NCI-H2196 treated with DMSO at 0.1 percent for 48 hours (cell line): ENCODE measurements around the gene TMEM25.
"Not testable (repeated sequence)": the region's sequence is repeated elsewhere in the genome, so short reads cannot be mapped to it uniquely, and the experiment has no call there.

Experiments
- DNase-seq: peaks from one replicate; lab custom pipeline; 2025; ENCODE audit not compliant: unreplicated experiment; lab: John Stamatoyannopoulos, UW

The TMEM25 gene

DNA sequence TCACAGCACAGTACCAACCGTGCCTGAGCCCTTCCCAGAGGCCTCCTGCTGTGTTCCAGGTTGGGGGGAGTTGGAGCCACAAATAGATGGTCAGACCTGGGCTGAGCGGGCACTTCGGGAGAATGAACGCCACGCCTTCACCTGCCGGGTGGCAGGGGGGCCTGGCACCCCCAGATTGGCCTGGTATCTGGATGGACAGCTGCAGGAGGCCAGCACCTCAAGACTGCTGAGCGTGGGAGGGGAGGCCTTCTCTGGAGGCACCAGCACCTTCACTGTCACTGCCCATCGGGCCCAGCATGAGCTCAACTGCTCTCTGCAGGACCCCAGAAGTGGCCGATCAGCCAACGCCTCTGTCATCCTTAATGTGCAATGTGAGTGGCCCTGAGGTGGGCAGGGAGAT is 1.1 kb downstream of the TMEM25 start:
- DNase-seq, result no peak

DNA sequence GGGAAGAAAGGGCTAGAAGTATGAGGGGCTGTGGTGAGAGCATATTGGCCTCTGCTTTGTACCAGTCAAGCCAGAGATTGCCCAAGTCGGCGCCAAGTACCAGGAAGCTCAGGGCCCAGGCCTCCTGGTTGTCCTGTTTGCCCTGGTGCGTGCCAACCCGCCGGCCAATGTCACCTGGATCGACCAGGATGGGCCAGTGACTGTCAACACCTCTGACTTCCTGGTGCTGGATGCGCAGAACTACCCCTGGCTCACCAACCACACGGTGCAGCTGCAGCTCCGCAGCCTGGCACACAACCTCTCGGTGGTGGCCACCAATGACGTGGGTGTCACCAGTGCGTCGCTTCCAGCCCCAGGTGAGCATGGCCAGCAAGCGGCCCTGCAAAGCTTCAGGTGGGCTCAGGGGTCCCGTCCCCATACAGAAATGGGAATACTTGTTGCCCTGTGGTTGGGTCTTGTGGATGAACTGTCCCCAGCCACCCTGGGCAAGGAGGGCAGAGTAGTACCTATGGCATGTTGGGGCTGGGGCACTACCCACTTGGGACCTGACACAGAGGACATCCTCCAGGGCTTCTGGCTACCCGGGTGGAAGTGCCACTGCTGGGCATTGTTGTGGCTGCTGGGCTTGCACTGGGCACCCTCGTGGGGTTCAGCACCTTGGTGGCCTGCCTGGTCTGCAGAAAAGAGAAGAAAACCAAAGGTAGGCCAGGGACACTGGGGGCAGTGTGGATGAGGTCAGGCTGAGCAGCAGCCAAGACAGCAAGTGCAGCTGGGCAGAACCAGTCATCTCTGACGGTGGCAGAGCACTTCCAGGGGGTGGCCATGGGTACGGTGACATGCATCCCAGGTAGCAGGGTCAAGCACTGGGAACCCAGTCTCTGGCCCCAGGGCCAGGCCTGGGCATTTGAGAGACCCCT is 2.1 kb downstream of the TMEM25 start:
- DNase-seq, result no peak

DNA sequence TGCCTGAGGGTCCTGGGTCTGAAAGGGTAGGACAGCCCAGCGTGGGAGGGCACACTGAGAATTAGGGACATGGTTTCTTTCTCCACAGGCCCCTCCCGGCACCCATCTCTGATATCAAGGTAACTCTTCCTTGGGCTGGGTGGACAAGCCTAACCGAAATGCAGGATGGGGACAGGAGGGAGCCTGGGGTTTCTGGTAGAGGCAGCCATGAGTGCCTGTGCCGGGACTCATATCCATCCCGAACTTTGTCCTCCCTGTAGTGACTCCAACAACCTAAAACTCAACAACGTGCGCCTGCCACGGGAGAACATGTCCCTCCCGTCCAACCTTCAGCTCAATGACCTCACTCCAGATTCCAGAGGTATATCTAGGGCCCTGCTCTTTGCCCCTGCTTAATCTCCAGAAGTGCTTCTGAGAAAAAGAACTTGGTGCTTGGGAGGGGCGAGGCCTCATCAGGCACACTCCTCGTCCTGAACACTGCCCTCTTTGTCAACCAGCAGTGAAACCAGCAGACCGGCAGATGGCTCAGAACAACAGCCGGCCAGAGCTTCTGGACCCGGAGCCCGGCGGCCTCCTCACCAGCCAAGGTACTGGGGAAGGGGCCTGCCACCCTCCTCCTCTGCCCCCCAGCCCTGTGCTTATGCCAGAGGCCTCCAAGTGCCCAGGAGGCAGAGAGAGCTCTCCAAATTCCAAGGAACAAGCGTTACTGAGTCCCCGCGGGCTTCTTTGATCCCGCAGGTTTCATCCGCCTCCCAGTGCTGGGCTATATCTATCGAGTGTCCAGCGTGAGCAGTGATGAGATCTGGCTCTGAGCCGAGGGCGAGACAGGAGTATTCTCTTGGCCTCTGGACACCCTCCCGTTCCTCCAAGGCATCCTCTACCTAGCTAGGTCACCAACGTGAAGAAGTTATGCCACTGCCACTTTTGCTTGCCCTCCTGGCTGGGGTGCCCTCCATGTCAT is 3.1 kb downstream of the TMEM25 start:
- no peak for DNase-seq

DNA sequence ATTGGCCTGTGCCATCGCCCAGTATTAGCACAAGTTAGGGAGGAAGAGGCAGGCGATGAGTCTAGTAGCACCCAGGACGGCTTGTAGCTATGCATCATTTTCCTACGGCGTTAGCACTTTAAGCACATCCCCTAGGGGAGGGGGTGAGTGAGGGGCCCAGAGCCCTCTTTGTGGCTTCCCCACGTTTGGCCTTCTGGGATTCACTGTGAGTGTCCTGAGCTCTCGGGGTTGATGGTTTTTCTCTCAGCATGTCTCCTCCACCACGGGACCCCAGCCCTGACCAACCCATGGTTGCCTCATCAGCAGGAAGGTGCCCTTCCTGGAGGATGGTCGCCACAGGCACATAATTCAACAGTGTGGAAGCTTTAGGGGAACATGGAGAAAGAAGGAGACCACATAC is 4.3 kb downstream of the TMEM25 start:
- DNase-seq, result no peak

DNA sequence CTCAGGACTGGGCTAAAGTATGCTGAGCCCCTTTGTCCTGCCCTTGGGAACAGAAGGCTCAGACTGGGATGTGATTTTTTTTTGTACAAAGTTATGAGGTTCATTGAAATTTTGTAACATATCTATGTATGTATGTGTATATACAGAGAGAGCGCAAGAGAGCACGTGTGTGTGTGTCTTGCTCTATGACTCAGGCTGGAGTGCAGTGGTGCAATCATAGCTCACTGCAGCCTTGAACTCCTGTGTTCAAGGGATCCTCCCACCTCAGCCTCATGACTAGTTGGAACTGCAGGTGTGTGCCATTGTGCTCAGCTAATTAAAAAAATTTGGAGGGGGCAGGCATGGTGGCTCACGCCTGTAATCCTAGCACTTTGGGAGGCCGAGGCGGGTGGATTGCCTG is 5.7 kb downstream of the TMEM25 start:
- DNase-seq, result no peak

DNA sequence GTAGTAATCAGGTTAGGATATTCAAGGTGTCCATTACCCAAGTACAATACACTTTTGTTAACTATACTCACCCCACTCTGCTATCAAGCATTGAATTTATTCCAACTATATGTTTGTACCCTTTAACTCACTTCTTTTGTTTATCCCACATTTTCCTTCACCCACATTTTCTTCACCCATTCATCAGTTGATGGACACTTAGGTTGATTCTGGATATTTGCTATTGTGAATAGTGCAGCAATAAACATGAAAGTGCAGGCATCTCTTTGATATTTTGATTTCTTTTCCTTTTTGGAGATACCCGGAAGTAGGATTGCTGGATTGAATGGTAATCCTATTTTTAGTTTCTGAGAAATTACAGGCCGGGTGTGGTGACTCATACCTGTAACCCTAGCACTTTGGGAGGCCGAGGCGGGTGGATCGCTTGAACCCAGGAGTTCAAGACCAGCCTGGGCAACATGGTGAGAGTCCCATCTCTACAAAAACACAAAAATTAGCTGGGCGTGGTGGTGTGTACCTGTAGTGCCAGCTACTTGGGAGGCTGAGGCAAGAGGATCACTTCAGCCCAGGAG is 6.5 kb downstream of the TMEM25 start:
- no peak for DNase-seq

DNA sequence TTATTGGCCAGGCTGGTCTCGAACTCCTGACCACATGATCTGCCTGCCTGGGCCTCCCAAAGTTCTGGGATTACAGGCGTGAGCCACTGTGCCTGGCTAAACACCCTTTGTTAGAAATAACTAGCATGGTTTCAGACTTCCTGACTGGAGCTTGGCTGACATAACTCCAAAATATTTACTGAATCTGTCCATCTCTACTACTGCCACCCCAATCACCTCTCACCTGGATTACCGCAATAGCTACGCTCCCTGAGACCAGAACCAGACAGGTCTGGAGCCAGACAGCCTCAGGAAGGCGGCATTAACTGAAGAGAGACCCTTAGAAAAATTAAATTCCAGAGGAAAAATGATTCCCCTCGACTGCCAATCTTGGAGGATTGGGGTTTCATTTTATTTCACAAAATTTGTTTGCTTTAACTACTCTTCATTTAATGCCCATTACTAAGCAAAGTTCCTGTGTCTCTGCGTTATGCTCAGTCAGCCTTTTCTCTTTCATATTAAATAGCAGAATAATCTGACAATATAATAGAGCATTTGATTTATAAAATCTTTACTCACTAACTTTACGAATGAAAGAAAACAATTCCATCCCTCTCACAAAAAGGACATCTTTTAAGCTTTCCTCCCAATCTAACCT is 13.1 kb downstream of the TMEM25 start:
- no peak for DNase-seq

DNA sequence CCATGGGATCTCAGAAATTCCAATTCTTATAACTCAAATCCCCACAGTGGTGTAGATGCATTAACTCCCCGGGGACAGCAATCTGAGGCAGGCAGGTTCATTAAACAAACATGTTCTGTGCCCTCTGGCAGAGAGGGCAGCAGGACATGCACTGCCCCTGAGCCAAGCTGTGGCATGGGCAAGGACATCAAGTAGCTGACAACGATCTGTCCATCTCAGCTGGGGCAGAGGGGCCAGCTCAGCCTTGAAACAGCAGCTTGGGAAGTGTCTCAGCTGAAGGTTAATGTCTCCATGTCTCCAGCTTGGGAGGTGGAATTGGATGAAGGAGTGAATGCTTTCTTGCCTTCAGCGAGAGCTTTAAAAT is 13.6 kb downstream of the TMEM25 start:
- DNase-seq, result no peak

DNA sequence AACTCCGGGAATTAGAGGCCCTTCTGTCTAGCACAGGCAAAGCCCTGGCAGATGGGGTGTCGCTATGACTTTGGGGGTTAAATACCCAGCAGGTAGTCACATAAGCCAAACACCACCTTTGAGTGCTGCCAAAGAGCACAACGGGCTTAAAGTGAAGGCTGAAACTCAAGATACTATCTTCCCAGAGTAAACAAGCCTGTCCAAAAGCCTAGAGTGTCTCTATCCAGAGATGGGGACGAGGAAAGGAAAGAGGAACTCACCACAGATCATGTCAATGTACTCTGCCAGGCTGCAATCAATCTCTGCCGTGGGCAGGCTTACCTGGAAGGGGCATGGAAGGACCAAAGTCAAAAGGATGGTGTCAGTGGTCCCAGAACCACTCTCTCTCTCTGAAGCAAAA is 14.5 kb downstream of the TMEM25 start:
- DNase-seq, result no peak

DNA sequence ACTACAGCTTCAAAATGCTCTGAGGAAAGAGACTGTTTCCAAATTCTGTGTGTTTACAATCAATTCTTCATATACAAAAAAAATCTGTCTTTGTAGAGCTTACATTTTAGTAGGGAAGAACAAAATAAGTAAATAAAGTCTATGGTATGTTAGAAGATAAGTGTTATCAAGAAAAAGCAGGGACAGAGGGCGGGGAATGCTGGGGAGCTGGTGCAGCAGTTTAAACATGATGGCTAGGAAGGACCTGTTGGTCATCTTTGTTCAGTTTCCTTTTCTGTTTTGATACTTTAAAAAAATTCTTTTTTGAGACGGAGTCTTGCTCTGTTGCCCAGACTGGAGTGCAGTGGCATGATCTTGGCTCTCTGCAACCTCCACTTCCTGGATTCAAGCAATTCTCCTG is 16.1 kb downstream of the TMEM25 start:
- DNase-seq, result no peak

DNA sequence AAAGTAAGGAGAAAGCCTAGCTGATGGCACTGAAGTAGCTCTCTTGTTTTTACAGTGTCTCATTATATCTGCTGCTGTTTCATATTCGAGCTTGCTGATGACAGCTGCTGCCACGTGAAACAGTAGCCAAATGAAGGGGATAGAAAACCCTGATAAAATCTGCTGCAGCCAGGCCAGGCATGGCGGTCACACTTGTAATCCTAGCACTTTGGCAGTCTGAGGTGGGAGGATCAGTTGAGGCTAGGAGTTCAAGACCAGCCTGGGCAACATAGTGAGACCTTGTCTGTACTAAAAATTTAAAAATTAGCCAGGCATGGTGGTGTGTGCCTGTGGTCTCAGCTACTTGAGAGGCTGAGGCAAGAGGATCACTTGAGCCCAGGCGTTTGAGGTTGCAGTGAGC is 21.3 kb downstream of the TMEM25 start:
- DNase-seq, result no peak

DNA sequence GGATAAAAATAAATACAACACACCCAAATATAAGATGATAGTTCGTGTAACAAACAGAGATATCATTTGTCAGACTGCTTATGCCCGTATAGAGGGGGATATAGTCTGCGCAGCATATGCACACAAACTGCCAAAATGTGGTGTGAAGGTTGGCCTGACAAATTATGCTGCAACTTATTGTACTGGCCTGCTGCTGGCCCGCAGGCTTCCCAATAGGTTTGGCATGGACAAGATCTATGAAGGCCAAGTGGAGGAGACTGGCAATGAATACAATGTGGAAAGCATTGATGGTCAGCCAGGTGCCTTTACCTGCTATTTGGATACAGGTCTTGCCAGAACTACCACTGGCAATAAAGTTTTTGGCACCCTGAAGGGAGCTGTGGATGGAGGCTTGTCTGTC is 29.8 kb downstream of the TMEM25 start:
- no peak for DNase-seq

DNA sequence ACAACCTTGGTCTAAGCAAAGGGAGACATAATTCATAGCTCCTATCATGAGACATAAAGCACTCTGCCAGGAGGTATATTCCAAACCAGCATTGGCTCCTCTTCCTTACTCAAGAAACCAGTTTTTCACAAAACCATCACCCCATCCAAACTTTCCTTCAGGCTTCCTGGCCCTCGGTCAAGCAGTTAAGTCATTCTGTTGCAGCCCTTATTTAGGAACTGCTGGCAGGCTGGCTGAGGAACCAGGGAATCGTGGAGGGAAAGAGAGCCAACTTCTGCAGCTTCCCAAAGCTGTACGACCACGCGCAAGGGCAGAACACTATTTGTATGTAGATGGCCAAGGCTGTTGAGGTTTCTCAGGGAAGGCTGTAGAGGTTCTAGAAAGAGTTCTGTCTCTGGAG is 34.1 kb downstream of the TMEM25 start:
- no peak for DNase-seq

DNA sequence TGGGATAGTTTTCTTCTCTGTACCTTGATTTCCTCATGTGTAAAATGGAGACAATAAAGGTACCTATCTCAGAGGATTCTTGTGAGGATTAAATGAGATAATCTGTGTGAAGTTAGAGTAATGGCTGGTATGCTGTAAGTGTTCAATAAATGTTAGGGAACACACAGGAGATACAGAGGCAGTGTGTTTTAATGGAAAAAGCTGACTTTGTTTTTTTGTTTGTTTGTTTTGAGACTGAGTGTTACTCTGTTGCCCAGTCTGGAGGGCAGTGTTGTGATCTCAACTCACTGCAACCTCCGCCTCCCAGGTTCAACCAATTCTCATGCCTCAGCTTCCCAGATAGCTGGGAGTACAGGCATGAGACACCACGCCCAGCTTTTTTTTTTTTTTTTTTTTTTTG is 38.7 kb downstream of the TMEM25 start:
- DNase-seq, result no peak

DNA sequence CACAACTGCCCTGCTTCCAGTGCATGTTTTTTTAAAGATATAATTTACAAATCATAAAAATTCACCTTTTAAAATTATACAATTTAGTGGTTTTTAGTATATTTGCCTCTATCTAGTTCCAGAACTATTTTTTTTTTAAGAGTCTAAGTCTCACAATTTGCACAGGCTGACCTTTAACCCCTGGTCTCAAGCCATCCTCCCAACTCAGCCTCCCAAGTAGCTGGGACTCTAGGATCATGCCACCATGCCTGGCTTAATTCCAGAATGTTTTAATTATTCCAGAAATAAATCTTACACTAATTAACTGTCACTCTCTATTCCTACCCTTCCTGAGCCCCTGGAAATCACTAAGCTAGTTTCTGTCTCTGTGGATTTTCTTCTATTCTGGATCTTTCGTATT is 39.8 kb downstream of the TMEM25 start:
- DNase-seq, result no peak

DNA sequence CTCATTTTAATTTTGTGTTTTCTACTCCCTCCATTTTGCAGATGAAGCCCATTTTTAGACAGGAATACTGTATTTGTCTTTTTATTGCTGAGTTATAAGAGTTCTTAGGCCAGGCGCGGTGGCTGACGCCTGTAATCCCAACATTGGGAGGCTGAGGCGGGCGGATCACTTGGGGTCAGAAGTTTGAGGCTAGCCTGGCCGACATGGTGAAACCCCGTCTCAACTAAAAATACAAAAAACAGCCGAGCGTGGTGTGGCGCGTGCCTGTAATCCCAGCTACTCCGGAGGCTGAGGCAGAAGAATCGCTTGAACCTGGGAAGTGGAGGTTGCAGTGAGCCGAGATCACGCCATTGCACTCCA is 40.7 kb downstream of the TMEM25 start:
- not testable (repeated sequence) for DNase-seq

DNA sequence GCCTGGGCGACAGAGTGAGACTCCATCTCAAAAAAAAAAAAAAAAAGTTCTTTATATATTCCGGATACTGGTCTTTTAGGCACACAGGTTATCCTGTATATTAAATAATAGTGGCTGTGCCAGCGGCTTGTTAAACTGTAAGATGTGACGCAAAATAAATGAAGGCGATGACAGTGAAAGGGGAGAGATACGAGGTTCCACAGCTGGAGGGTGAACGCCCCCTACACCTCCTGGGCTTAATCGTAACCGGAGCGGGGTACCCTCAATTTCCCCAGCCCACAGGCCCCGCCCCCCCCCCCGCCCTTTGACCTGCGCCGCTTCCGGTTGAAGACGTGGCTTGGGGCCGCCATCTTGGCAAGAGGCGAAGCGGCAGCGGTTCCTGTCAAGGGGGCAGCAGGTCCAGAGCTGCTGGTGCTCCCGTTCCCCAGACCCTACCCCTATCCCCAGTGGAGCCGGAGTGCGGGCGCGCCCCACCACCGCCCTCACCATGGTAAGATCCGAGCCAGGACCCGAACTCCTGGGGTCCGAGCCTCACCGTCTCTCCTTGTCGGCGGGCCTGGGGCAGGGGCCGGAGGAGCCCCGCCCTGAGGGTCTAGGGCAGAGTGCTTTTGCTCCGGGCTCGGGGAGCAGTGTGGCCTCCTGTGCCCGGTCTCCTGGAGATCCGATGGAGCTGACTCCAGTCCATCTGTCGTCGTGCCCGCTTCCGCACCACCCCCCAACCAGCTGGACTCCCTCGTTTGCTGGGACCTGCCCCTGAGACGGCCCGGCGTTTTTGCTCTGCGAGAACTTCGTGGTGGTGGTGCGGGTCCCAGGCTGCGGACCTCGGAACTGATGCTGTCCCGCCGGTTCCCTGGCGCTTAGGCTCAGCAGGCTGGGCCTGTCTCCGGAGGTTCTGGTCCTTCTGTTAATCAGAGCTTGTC is 41.3 kb downstream of the TMEM25 start, which contains the start of gene ARCN1:
Gene ARCN1 (plus strand): TSS at position 349 of the 920 bp plus-strand sequence. CDS start 139 bp downstream, at position 488.
- peak; percentile 53 for DNase-seq

DNA sequence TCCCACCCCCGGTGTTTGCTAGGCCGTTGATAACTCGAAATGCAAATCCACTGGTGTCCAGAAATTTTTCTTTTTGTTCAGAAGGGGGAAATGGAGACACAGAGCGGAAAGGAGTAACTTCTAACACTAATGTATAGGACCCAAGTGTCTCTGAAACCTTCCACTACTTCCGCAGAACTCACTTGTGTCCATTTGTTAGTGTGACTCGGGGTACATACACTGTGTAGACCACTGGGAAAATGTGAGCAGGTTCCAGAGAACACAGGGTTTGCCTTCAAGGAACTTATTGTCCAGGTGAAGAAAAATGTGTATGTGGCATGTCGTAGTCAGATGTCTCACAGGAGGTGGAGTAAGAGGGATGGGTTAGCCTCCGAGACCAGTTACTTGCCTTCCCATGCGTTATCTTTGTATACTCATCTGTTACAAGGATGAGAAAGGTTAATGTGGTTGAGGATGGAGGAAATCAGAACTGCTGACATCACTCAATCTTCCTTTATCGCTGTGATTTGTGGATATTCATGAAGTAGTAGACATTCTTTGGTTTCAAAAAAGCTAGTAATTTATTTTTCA is 42.1 kb downstream of the TMEM25 start:
- no peak for DNase-seq

DNA sequence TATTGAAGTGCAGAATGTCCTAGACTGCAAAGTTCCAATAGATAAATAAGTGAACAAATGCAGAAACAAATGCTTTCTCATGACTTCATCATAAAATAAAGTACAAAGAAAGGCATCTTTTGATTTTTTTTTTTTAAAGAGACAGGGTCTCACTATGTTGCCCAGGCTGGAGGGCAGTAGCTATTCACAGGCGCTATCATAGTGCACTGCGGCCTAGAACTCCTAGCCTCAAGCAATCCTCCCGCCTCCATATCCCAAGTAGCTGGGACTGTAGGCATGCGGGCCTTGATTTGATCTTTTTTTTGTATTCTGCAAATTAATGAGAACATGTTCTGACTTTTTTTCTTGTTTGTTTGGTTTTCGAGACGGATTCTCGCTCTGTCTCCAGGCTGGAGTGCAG is 43.6 kb downstream of the TMEM25 start:
- DNase-seq, result no peak

DNA sequence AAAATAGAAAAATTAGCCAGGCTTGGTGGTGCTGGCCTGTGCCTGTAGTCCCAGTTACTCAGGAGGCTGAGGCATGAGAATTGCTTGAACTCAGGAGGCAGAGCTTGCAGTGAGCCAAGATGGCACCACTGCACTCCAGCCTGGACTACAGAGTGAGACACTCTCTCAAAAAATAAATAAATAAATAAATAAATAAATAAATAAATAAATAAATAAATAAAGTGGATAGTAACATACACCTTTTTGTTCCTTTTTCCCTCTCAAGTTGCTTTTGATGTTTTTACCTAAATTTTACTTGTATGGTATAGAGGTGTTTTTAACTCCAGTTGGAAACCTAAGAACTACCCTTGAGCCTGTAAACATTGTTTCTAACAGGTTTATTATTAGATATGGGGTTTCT is 47.0 kb downstream of the TMEM25 start:
- not testable (repeated sequence) for DNase-seq
